A549 (cell line): ENCODE measurements around the gene ST6GAL1.

Source experiments
- POLR2A ChIP-seq: IDR thresholded peaks from 2 replicates; pipeline ENCODE4 v1.6.1; 2012; ENCODE audit warnings: mild to moderate bottlenecking, low read length
- TP53 ChIP-seq: fragments of 250-450 bp; sonication (Bioruptor Pico); IDR thresholded peaks from 2 replicates; pipeline ENCODE4 v1.5.0; 2021; ENCODE audit warnings: mild to moderate bottlenecking, moderate library complexity
- TF ChIP-seq, protein P1 (sequence below): fragments of >200 bp; sonication (Bioruptor Twin); formaldehyde crosslinking; IDR thresholded peaks from 3 replicates; pipeline ENCODE4 v1.5.1; 2016
- TF ChIP-seq, protein P2 (sequence below): IDR thresholded peaks from 2 replicates; pipeline ENCODE4 v1.6.1; 2012

GRCh38 chr3:187084580-187084979 lies 154.3 kb downstream of the ST6GAL1 start:
- TF ChIP-seq, protein P1, sequence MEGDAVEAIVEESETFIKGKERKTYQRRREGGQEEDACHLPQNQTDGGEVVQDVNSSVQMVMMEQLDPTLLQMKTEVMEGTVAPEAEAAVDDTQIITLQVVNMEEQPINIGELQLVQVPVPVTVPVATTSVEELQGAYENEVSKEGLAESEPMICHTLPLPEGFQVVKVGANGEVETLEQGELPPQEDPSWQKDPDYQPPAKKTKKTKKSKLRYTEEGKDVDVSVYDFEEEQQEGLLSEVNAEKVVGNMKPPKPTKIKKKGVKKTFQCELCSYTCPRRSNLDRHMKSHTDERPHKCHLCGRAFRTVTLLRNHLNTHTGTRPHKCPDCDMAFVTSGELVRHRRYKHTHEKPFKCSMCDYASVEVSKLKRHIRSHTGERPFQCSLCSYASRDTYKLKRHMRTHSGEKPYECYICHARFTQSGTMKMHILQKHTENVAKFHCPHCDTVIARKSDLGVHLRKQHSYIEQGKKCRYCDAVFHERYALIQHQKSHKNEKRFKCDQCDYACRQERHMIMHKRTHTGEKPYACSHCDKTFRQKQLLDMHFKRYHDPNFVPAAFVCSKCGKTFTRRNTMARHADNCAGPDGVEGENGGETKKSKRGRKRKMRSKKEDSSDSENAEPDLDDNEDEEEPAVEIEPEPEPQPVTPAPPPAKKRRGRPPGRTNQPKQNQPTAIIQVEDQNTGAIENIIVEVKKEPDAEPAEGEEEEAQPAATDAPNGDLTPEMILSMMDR = no peak
- TF ChIP-seq TP53 (CRISPR knock-in tag) = no peak
- TF ChIP-seq, protein P2, sequence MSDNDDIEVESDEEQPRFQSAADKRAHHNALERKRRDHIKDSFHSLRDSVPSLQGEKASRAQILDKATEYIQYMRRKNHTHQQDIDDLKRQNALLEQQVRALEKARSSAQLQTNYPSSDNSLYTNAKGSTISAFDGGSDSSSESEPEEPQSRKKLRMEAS = no peak
- no peak for TF ChIP-seq POLR2A
